K562 (cell line): ENCODE measurements around the gene TBC1D12. TPM values are rescaled to one million over a fixed set of nuclear protein-coding genes. Genes with fewer than 3 reads are reported as not detected.

Source experiments
- ARID3A ChIP-seq: IDR thresholded peaks from 2 replicates; pipeline ENCODE4 v1.6.1; 2012; ENCODE audit warnings: low read depth, low read length, improper control_type of control experiment, borderline replicate concordance
- ATF1 ChIP-seq, 2 experiments: fragments of 450-650 bp in 1 of 2; IDR thresholded peaks; 2 replicates each; pipeline ENCODE4 v1.6.1; 2016; ENCODE audit warnings: missing compliant biosample characterization in 1 of 2, missing genetic modification characterization in 1 of 2
- CHD2 ChIP-seq: IDR thresholded peaks from 2 replicates; pipeline ENCODE4 v1.6.1; 2011; ENCODE audit warnings: low read depth, low read length
- CREB5 ChIP-seq: fragments of 250-450 bp; sonication (Bioruptor Pico); IDR thresholded peaks from 2 replicates; pipeline ENCODE4 v1.5.0; 2020; ENCODE audit warnings: mild to moderate bottlenecking
- CTCF ChIP-seq, 3 experiments: IDR thresholded peaks in 2 of 3; conservative IDR thresholded peaks in 1 of 3; 2 replicates each; pipeline ENCODE4 v1.5.1; 2011 to 2012; ENCODE audit warnings: low read length in 3 of 3, mild to moderate bottlenecking in 3 of 3, control low read depth in 2 of 3, improper control_type of control experiment in 1 of 3, inconsistent platforms in 1 of 3, low read depth in 1 of 3, mixed read lengths in 1 of 3, moderate library complexity in 1 of 3; ENCODE audit not compliant: insufficient read depth in 2 of 3
- ELF1 ChIP-seq: fragments of 200-800 bp; sonication (Bioruptor generic); IDR thresholded peaks from 2 replicates; pipeline ENCODE4 v1.6.1; 2016; ENCODE audit warnings: missing genetic modification characterization, missing compliant biosample characterization
- ESRRA ChIP-seq: fragments of 450-650 bp; IDR thresholded peaks from 2 replicates; pipeline ENCODE4 v1.6.1; 2014; ENCODE audit warnings: low read depth, mild to moderate bottlenecking, moderate library complexity, borderline replicate concordance
- NCOA1 ChIP-seq: fragments of 450-650 bp; IDR thresholded peaks from 2 replicates; pipeline ENCODE4 v1.6.1; 2016; ENCODE audit warnings: low read depth
- NELFE ChIP-seq: IDR thresholded peaks from 2 replicates; pipeline ENCODE4 v1.6.1; 2011; ENCODE audit warnings: mild to moderate bottlenecking; ENCODE audit not compliant: insufficient read depth, insufficient read length
- NFRKB ChIP-seq: fragments of 450-650 bp; IDR thresholded peaks from 2 replicates; pipeline ENCODE4 v1.6.1; 2016; ENCODE audit warnings: low read depth
- NKRF ChIP-seq: fragments of 450-650 bp; IDR thresholded peaks from 2 replicates; pipeline ENCODE4 v1.6.1; 2016; ENCODE audit warnings: borderline replicate concordance
- POLR2B ChIP-seq: fragments of 450-650 bp; IDR thresholded peaks from 2 replicates; pipeline ENCODE4 v1.6.1; 2018; ENCODE audit warnings: low read depth; ENCODE audit not compliant: partially characterized antibody
- RBM22 ChIP-seq: fragments of 200-400 bp; formaldehyde crosslinking; IDR thresholded peaks from 2 replicates; pipeline ENCODE4 v1.6.1; 2018; ENCODE audit warnings: low read length, low read depth; ENCODE audit not compliant: poor library complexity, severe bottlenecking
- SP2 ChIP-seq: IDR thresholded peaks from 2 replicates; pipeline ENCODE4 v1.6.1; 2011; ENCODE audit warnings: mild to moderate bottlenecking, low read depth, low read length, moderate library complexity; ENCODE audit not compliant: poor library complexity, severe bottlenecking; ENCODE audit errors: extremely low read depth
- ZFP91 ChIP-seq: sonication (generic); formaldehyde crosslinking; IDR thresholded peaks from 2 replicates; pipeline ENCODE4 v1.8.0; 2022; ENCODE audit warnings: mild to moderate bottlenecking, missing genetic modification reagents
- ZNF280A ChIP-seq: fragments of 450-650 bp; IDR thresholded peaks from 2 replicates; pipeline ENCODE4 v1.6.1; 2018; ENCODE audit warnings: mild to moderate bottlenecking, low read depth; ENCODE audit not compliant: partially characterized antibody
- polyA plus RNA-seq, 8 experiments: library from polyadenylated mRNA; depleted of rRNA in 4 of 8; stranded (reverse) in 5 of 8; unstranded in 3 of 8; fragments of >200 nt; fragmentation: Nextera tagmentation in 2 of 8; fragmentation: Illumina TruSeq in 1 of 8; extraction: Ambion mirVana in 2 of 8; extraction: Trizol in 1 of 8; gene quantifications; 2 replicates each; pipeline versions ENCODE4 v1.2.1 to v1.2.3, GENCODE V29; 2011 to 2014; ENCODE audit warnings: inconsistent platforms in 1 of 8, missing spikeins in 1 of 8
- total RNA-seq, 7 experiments: library from RNA; depleted of rRNA in 6 of 7; stranded (reverse); fragments of >200 nt in 6 of 7; fragmentation: Illumina TruSeq in 2 of 7; extraction: Trizol in 2 of 7; gene quantifications; 2 replicates each; pipeline versions ENCODE4 v1.2.1 to v1.2.3, GENCODE V29; 2011 to 2021; ENCODE audit warnings: low replicate concordance in 1 of 7

The TBC1D12 gene
- total and polyA plus RNA-seq, 9 of the 15 experiments (the other 6 are each of a cell fraction or from before 2014, with no cell fraction given), result 2.1 to 6.7 (median 3.9) TPM

- TF ChIP-seq NKRF (0 out of 2 replicates have a peak, but pooled peaks have one; percentile 54), NELFE (no peak), CREB5 (no peak), ATF1 (CRISPR knock-in tag; IDR thresholded peaks at IDR 0.05) (no peak), ATF1 (tag; IDR thresholded peaks at IDR 0.05) (peak; percentile 22; the same call in 1 of the 2 replicates), ELF1 (tag) (no peak), CTCF (IDR thresholded peaks at IDR 0.05 in 2 of 3, conservative IDR thresholded peaks at IDR 0.05 in 1 of 3; ENCODE audit: insufficient read depth in 2 of 3, low read depth in 1 of 3, low read length in 3 of 3) (no peak), ZFP91 (CRISPR knock-in tag) (no peak), POLR2B (peak; percentile 69), NFRKB (no peak), NCOA1 (no peak), ARID3A (no peak), CHD2 (peak; percentile 89), SP2 (no peak), RBM22 (no peak), ESRRA (no peak), ZNF280A (no peak)
Observed at GRCh38 chr10:94545391-94546048, 143.2 kb downstream of the TBC1D12 start, which contains the start of gene HELLS (continued).
